Measurements from ENCODE around the gene PACRG.
"Not testable (repeated sequence)": the region's sequence is repeated elsewhere in the genome, so short reads cannot be mapped to it uniquely, and the experiment has no call there.

Gene PACRG

DNA sequence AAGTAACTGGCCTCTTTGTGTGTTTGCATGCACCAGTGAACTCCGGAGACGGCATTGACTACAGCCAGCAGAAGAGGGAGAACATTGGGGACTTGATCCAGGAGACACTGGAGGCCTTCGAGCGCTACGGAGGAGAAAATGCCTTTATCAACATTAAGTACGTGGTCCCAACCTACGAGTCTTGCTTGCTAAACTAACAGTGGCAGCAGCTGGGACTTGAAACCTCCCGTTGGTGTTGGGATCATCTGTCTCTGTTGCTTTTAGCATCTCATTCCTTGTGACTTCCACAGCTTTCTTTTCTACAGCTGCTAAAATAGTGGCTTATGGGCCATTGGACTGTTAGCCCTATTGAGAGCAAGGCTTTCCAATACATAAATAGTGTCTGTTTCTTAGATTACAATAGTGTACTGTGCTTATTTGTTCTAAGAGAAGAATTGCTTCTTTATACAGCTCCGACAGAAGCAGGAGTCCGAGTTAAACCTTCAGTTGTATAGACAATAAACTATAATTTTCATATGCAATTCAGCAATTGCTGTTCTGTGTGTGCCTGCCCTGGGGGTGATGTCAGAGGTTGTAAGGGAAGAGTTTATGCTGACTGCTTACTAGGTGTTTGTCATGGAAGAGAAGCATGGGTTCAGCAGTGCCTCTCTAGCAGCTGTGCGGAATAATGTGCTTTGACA, 587.2 kb downstream of the PACRG start:
- DNase-seq (ENCODE audit: low spot score) = no peak
- TF ChIP-seq, protein P1, sequence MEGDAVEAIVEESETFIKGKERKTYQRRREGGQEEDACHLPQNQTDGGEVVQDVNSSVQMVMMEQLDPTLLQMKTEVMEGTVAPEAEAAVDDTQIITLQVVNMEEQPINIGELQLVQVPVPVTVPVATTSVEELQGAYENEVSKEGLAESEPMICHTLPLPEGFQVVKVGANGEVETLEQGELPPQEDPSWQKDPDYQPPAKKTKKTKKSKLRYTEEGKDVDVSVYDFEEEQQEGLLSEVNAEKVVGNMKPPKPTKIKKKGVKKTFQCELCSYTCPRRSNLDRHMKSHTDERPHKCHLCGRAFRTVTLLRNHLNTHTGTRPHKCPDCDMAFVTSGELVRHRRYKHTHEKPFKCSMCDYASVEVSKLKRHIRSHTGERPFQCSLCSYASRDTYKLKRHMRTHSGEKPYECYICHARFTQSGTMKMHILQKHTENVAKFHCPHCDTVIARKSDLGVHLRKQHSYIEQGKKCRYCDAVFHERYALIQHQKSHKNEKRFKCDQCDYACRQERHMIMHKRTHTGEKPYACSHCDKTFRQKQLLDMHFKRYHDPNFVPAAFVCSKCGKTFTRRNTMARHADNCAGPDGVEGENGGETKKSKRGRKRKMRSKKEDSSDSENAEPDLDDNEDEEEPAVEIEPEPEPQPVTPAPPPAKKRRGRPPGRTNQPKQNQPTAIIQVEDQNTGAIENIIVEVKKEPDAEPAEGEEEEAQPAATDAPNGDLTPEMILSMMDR (IDR thresholded peaks at IDR 0.05) = no peak
- Histone ChIP-seq H3K27ac (no peak overlapping the region), H3K4me3 (no peak overlapping the region)

DNA sequence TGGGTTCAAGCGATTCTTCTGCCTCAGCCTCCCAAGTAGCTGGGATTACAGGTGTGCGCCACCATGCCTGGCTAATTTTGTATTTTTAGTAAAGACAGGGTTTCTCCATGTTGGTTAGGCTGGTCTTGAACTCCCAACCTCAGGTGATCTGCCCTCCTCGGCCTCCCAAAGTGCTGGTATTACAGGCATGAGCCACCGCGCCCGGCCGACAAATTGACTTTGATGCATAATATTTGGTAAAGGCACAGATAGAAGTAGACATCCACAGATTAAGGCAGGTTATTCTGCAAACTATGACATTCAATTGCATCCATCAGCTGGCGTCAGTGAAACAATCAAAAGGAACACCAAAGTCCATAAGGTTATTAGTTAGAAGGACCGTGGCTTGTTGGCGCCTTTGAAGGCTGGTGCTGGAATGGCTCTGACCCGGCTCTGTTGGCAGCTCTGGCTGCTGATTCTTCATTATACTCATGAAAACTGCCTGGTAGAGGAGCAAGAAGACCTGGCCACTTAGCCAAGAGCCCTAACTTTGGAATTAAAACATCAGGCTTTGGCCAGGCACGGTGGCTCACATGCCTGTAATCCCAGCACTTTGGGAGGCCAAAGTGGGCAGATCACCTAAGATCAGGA, 589.2 kb downstream of the PACRG start:
- H3K4me3 ChIP-seq; H3K27ac ChIP-seq; DNase-seq (ENCODE audit: low spot score): not testable (repeated sequence)

DNA sequence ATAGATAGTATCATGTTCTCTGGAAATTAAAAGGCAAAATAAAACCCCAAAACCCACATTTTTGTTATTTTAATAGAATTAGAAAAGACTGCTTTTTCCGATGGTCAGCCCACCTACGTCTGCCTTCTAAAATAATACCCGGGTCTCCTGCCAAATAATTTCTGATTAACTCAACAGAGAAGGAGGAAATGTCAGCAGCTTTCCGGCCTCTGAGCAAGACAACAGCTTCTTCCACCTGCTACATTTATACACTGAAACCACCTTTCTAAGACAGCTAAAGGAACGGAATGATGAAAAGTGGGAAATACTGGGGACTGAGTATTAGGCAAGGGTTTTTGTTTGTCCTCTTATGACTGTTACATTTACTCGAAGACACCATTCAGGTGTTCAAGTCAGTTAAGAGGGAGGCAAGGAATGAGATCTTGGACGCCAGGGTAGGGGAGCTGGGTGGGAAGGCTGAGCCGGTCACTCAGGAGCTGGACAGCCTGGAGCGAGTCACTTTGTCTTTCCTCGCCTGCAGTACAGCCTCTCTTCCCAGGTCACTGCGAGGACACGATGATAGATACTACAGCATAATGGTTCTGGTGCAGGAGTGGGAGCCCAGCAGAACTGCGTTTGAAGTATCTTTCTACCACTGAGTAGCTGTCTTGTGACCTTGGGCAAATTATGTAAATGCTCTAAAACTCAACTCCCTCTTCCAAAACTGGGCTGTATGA, 590.5 kb downstream of the PACRG start:
- TF ChIP-seq, protein P1 (IDR thresholded peaks at IDR 0.05) = no peak
- DNase-seq (ENCODE audit: low spot score) = no peak
- no peak overlapping the region for H3K27ac ChIP-seq
- no peak overlapping the region for H3K4me3 ChIP-seq

DNA sequence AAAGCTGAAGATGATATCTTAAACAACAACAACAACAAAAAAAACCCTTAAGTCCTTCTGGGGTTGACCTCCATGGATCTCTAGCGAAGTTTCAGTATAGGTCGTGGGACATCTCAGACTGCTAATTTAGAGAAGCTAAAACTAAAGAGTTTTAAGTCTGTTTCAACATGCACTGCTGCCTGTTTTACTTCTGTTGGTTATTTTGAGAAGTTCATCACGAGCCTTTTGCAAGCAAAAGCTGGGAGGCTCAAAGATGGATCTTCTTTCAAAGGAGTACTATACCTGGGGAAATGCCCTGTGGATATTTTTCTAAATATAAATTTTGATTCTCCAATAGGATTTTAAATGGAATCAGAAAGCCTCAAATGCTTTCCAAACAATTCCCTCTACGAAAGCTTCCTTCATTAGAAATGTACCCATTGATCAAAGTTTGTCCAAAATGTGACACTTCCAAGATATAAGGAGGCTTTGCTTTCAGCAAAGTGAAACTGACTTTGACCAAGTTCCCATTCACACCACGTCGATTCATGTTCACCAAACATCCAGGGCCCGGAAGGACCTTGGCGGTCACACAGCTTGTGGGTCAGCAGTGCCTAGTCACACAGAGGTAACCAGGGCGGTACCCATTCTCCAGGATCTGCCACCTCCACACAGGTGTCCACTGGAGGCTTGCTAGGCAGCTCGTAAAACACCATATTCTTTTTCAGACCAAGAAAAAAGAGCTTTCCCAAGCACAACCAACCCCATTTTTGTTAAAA, 592.0 kb downstream of the PACRG start:
- no peak for DNase-seq (ENCODE audit: low spot score)
- no peak overlapping the region for H3K4me3 ChIP-seq

DNA sequence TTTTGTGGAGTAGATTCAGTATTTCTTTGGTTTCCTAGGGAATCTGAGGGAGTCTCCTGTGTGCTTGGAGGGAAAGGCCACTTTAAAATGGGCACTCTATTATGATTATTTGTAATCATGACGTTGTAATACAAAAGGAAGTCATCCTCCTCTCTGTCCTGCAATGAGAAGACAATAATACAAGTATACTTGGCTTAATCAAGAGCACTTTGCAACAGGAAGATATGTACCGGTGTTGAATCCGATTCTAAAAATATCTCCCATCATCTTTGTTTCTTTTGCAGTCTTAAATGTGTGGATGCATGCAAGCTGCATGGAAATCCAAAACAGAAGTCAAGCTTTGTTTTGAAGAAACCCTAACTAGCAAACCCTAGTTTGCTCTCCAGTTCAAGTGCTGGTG, 592.6 kb downstream of the PACRG start:
- no peak overlapping the region for H3K27ac ChIP-seq
- no peak overlapping the region for H3K4me3 ChIP-seq
- DNase-seq (ENCODE audit: low spot score) = no peak
- TF ChIP-seq, protein P1 (IDR thresholded peaks at IDR 0.05) = no peak

More for the DNA sequence above, 592.0 kb downstream of the PACRG start:
- TF ChIP-seq, protein P1 (IDR thresholded peaks at IDR 0.05) = no peak
- no peak overlapping the region for H3K27ac ChIP-seq

DNA sequence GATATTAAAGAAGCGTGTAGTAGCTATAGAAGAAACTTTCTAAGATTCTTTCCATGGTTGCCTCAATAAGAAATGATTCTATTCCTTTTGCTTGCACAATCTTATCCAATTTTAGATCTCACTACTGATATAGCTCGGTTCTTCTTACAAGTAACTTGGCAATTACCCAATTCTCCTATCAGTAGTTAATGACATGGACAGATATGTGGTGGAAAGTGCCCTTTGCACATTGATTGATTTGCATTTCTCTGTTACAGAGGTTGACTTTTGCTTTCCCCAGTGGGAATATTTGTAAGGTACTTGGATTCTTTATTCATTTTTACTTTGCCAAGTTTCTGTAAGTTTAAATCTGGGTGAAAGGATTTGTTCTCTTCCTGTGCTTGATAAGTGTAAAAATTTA, 593.0 kb downstream of the PACRG start:
- TF ChIP-seq, protein P1 (IDR thresholded peaks at IDR 0.05) = no peak
- Histone ChIP-seq H3K27ac (no peak overlapping the region), H3K4me3 (no peak overlapping the region)
- DNase-seq (ENCODE audit: low spot score) = no peak

DNA sequence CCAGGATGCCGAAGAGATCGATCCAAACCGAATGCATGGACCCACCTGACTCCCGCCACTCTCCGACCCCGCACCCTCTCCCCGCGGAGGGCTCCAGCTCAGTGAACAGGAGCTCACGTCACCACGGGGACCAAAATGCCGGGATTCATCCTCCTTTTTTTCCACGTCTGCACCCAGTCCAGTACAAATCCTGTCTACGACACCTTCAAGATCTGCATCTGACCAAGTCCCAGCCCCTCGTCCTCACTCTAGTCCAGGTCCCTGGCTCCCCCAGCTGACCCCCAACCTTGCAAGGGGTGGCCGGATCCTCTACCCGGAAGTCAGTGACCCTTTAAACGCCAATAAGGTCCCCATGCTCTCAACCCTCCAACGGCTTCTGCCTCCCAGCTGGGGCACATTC, 593.9 kb downstream of the PACRG start:
- no peak overlapping the region for H3K27ac ChIP-seq
- H3K4me3 ChIP-seq = no peak overlapping the region
- TF ChIP-seq, protein P1 (IDR thresholded peaks at IDR 0.05) = no peak

More for the DNA sequence above, 593.9 kb downstream of the PACRG start:
- no peak for DNase-seq (ENCODE audit: low spot score)
